ENCODE data around the gene SH3BP4.

SH3BP4 gene

GRCh38 chr2:234966340-234966739 is 14.5 kb downstream of the SH3BP4 start:
- no peak for DNase-seq (ENCODE audit: low read depth)
- TF ChIP-seq CTCF (conservative IDR thresholded peaks at IDR 0.05; ENCODE audit: low read depth, low read length): no peak
- no peak overlapping the region for H3K4me3 ChIP-seq (ENCODE audit: low read length)

GRCh38 chr2:234967201-234967869 is 15.5 kb downstream of the SH3BP4 start:
- no peak for DNase-seq (ENCODE audit: low read depth)
- H3K4me3 ChIP-seq (ENCODE audit: low read length): no peak overlapping the region
- TF ChIP-seq CTCF (conservative IDR thresholded peaks at IDR 0.05; ENCODE audit: low read depth, low read length): no peak

- no peak for TF ChIP-seq CTCF (conservative IDR thresholded peaks at IDR 0.05; ENCODE audit: low read depth, low read length)
- H3K4me3 ChIP-seq (ENCODE audit: low read length): no peak overlapping the region
- no peak for DNase-seq (ENCODE audit: low read depth)
Observed at GRCh38 chr2:234967870-234968208, 16.0 kb downstream of the SH3BP4 start.

DNA sequence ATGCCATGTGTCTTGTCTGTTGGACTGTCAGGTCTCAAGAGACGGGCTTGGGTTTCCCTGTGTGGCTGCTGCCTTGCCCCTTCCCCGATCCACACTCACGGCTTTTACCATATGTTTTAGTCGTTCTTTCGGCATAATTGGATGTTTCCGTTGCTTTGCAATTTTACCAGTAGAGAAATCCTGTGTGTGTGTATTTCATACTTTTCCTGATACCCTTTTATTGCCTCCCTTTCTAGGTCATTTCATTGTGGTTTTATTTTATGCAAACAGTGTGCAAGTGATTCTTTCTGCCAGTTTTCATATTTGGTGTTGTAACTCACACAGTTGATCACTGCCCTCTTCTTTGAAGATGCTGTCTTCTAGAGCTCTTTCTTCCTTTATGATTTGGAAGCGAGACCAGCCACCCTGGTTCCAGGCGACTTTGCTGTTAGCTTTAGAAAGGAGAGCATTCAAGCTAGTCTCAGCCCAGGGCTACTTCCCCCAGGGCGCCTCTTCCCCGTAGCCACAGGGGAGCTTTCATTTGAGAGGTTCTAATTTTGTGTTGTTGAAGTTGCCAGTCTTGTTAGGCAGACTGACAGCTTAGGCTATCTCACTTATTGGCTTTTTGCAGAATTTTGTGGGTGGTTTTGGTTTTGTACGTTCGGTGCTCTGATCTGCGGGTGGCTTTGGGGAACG is 17.0 kb downstream of the SH3BP4 start:
- DNase-seq (ENCODE audit: low read depth): no peak
- no peak for TF ChIP-seq CTCF (conservative IDR thresholded peaks at IDR 0.05; ENCODE audit: low read depth, low read length)
- no peak overlapping the region for H3K4me3 ChIP-seq (ENCODE audit: low read length)

GRCh38 chr2:234969306-234970098 is 17.7 kb downstream of the SH3BP4 start:
- no peak for DNase-seq (ENCODE audit: low read depth)

DNA sequence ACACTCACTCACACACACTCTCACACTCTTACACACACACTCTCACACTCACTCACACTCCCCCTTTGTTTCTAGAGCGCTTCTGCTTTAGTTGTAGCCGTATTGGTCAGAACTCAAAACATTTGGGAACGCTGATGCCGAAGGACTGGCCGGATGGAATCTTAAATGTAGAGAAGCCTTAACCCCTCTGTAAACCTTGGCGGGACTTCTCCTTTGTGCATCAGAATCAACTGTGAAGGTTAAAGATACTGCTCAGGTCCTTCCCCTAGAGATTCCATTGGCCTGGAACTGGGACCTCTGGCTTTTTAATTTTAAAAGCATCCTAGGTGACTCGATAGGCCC is 18.3 kb downstream of the SH3BP4 start:
- no peak overlapping the region for H3K4me3 ChIP-seq (ENCODE audit: low read length)
- no peak for DNase-seq (ENCODE audit: low read depth)
- TF ChIP-seq CTCF (conservative IDR thresholded peaks at IDR 0.05; ENCODE audit: low read depth, low read length): no peak

More at GRCh38 chr2:234969306-234970098, 17.7 kb downstream of the SH3BP4 start:
- no peak overlapping the region for H3K4me3 ChIP-seq (ENCODE audit: low read length)
- TF ChIP-seq CTCF (conservative IDR thresholded peaks at IDR 0.05; ENCODE audit: low read depth, low read length): no peak

Measured in retinal pigment epithelial cell (primary cell).